ENCODE measurements around the gene B4GALT5.

DNA sequence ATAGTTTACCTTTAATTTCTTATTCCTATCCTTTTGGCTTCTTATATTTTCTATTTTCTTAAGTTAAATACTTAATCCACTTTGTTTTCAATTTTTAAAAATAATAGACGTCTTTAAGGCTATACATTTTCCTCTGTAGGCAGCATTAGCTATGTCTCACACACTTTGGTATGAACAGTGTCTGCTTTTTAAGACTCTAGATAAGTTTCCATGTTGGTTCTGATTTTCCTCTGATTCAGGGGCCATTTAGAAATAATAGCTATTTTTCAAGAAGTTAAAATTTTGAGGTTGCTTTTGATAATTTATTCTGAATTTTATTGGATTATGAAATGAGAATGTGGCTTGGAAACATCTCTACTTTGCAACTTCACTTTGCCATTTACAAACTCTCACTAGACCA lies 91.4 kb downstream of the B4GALT5 start:
- no peak for TF ChIP-seq POLR2A (IDR thresholded peaks at IDR 0.05)
- TF ChIP-seq, protein P1, sequence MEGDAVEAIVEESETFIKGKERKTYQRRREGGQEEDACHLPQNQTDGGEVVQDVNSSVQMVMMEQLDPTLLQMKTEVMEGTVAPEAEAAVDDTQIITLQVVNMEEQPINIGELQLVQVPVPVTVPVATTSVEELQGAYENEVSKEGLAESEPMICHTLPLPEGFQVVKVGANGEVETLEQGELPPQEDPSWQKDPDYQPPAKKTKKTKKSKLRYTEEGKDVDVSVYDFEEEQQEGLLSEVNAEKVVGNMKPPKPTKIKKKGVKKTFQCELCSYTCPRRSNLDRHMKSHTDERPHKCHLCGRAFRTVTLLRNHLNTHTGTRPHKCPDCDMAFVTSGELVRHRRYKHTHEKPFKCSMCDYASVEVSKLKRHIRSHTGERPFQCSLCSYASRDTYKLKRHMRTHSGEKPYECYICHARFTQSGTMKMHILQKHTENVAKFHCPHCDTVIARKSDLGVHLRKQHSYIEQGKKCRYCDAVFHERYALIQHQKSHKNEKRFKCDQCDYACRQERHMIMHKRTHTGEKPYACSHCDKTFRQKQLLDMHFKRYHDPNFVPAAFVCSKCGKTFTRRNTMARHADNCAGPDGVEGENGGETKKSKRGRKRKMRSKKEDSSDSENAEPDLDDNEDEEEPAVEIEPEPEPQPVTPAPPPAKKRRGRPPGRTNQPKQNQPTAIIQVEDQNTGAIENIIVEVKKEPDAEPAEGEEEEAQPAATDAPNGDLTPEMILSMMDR (IDR thresholded peaks at IDR 0.05), result no peak
